IPS-NIHi7 (cell line): ENCODE measurements around the gene ELMOD3.

Experiments used
- DNase-seq: peaks from one replicate; pipeline ENCODE4 v3.0.0; 2012; ENCODE audit warnings: mixed read lengths; ENCODE audit errors: extremely low spot score

Gene ELMOD3

DNA sequence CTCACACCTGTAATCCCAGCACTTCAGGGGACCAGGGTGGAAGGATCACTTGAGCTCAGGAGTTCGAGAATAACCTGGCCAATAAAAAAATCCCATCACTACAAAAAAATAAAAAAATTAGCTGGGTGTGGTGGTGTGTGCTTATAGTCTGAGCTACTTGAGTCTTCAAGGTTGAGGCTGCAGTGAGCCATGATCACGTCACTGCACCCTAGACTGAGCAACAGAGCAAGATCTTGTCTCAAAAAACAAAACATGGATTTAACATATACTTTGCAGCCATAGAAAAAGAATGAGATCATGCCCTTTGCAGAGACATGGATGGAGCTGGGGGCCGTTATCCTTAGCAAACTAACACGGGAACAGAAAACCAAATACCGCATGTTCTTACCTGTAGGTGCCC, 86.2 kb downstream of the ELMOD3 start:
- no peak for DNase-seq
